CD4-positive, alpha-beta T cell treated with Interleukin-15 for 4 hours (primary cell): ENCODE measurements around the gene FAR2.
"Not testable (repeated sequence)": the region's sequence is repeated elsewhere in the genome, so short reads cannot be mapped to it uniquely, and the experiment has no call there.

Experiments used
- DNase-seq: peaks from one replicate; pipeline ENCODE4 v3.0.0-alpha.2; 2020; ENCODE audit warnings: low spot score

Gene FAR2

DNA sequence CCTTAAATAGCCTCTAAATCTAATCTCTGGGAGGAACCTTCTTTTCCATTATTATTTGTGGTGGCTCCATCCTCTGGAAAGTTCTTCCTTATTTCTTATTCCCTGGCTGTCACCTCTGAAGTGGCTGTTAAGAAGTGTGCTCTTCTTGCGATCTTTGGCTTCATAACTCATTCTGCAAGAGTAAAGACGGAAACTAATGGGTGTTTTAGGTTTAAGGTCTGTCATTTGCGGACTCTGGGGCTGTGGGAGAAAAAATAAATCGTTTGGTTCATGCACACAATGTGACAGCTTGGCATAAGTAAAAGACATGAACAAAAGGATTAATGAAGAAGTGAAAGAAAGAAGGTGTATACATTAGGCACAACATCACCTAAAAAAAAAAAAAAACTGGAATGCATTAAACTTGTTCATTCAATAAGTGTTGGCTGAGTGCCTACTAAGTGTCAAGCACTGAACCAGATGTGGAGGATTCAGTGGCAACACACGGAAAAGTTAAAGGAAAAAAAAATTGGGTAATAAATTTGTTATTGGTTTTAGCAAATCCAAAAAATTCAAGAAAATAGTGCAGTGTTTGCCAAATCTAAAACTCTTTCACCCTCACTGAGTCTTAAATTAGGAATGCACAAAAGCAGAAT is 132.4 kb downstream of the FAR2 start:
- no peak for DNase-seq

DNA sequence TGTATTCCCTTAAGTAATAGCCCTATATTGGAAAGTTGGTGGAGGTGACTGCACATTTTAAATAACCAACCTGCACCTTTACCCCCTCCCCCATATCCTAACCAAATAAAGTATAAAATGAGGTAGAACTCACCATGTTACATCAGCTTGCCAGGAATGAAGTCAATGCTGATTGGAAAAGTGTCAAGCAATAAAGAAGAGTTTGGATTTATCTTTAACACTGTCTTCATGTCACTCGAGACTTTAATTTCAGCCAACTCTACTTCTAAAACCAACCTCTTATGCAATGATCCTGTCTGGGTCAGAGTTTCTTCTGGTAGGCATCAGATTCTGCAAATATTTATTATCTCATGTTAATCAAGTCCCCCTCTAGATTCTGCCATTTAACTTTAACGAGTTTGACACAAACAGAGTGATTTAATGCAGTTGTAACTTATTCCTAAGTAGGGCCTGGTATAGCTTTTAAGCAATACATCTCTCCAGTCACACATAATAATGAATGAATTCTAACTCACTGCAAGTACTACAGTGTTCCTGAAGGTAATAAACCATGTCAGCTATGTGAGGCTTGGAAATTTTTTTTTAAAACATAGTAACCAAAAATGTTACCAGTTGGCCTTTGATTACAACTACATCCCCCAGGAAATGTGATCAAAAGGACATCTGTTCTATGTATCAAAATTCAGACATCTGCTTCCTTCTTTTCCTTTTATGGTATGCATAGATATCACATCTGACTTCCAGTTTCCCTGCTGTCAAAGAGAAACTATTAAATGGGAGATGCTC is 133.1 kb downstream of the FAR2 start:
- no peak for DNase-seq

DNA sequence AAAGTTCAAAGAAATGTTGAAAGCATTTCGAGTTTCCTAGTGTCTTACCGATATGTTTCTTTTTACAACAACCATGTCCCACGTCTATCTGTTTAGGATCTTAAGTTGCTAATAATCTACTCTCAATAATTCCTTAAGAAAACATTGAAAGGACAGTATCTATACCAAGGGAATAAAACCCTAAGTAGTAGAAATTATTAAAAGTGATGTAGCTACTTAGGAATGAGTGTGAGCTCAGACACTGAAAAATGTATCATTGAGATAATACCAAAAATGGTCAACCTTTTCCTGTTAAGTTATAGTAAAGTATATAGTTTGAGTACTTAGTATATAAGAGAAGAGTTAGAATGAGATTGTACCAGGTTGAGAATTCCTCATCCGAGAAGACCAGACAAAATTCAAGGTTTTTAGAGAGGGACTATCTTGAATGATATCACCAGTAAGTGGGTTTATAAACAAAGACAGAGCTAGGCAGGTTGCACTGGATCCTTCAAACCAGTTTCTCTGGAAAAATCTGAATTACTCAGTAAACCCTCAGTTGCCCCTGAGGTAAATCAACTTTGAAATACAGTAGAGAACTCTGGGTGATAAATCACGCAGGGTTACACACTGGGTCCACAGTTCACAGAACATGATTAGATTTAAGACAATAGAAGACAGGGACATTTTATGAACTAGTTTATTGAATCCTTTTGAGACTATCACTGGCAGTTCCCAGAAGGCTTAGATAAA is 135.1 kb downstream of the FAR2 start:
- no peak for DNase-seq

DNA sequence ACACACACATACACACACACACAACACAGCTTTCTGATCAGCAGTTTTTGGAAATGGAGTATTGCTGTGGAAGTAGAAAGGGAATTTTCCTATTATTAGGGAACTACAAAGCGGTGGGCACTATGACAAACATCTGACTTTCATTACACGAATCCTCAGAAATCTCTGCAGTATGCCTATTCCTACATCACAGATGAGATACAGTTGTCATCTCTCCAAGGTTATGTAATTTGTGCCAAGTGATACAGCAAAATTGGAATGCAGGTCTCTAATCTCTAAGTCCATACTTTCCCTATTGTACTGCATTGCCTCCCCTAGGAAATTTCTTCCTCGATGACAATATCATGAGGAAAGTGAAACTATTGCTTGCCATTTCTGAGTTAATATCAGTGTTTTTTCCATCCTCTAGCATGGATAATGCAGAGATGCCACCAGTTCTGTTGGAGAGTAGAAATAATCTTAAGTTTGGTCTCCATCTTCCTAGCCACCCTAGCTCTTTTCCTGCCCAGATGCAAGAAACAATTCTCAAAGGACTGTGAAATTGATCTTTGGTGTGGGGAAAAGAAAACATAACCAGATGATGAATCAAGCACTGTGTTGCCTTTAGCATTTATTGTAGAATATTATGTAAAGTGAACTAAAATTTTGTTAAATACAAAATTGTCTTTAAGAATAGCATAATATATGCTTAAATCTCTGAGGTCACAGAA is 137.2 kb downstream of the FAR2 start:
- no peak for DNase-seq

DNA sequence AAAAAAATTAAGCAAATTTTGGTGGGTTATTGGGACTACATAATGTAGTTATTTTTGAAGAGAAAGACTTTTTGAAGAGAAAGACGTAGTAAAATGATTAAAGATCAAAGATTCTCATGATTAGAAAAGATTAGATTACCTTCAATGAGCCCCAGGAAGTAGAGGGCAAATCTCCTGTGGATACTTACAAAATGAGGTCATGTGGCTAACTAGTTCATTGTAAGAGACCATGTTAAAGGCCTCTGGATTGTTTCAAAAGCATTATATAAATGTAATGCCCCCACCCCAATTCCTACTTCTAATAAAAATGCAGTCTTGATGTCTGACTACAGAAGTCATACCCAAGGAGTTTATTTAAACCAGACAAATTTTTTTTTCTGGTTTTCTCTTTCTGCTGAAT is 138.5 kb downstream of the FAR2 start:
- no peak for DNase-seq

DNA sequence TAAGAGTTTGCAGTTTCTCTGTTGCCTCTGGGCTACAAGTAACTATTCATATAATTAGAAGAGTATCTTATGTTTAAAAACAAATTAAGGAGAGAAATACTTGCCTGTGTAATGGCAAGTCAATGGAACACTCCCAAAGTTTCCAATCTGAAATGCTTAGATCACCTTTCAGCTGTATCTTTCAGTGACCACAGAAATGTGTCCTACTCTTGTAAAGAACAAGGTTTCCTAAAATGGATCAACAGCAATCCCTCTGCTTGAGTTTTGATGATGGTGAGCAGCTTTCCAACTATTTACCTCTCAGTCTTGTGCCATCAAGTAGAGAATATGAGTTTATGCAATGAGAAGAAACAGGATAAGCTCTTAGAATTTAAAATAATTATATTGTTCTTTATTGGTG is 139.0 kb downstream of the FAR2 start:
- no peak for DNase-seq

DNA sequence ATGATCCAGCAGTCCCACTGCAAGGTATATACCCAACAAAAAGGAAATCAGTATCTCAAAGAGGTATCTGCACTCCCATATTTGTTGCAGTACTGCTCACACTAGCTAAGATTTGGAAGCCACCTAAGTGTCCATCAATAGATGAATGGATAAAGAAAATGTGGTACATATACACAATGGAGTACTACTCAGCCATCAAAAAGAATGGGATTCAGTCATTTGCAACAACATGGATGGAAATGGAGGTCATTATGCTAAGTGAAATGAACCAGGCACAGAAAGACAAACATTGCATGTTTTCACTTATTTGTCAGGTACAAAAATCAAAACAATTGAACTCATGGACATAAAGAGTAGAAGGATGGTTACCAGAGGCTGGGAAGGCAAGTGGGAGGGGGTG is 141.4 kb downstream of the FAR2 start:
- DNase-seq: not testable (repeated sequence)

DNA sequence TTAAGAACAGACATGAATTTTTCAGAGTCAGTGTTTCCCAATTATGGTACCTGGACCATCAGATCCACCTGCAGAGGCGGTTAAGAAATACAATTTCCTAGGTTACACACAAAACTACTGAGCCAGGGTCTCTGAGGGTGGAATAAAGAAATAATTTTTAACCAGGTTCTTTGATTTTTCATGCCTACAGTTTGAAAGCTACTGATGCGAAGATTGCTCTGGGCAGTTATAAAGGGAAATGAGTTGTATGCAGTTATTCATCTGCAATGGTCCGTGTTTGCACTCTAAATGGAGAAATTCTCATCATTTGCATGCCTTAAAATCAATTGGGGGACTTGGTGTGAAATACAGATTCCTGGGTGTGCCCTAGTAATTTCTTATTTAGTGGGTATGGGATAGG is 142.1 kb downstream of the FAR2 start:
- no peak for DNase-seq

DNA sequence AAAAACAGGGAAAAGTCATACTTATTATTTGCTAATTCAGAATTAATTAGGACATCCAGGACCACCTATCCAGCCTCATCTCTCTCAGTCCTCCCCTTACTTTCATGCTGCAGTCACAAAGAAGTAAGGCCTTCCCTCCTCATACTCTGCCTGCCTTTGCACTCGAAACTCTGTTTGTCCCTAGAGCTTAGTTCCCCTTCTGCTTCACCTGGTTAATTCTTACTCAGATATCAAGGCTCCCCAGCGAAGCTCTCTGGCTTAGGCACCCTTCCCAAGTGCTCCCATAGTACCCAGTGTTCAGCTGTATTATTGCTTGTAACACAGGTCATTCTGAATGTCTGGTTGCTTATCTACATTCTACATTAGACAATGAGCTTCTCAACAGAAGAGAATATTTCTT is 150.6 kb downstream of the FAR2 start:
- no peak for DNase-seq

DNA sequence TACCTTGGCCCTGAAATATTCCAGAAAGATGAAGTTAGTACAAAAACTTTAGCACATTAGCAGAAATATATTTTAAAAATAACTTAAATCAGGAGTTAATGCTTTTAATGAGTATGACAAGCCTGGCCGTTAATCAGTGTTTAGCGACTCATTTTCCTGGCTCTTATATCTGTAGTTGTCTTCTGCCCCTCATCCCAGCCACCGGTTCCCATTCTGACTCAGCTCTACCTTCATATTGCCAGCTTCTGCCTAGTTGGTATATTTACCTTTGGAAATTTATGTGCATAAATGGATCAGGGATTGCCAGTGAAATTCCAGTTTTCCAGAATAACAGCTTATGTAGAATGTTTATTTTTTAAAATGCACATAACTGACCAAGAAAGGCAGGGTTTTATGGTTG is 152.0 kb downstream of the FAR2 start:
- DNase-seq: no peak

DNA sequence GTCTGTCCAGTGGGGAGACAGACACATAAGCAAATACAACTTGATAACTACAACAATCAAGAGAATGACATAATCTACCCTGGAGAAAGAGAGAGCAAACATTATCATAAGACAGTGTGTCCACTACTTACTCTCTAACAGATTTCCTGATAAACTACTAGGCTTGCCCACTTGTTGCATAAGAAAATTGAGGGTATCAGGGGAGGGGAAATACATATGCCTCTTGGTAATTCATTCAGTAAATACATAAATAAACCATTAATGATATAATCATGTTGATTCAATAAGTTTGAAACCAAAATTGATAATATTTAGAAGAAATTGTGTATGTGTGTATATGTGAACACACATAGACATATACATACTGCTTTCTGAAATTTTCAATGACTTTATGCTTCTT is 155.3 kb downstream of the FAR2 start:
- DNase-seq: no peak

DNA sequence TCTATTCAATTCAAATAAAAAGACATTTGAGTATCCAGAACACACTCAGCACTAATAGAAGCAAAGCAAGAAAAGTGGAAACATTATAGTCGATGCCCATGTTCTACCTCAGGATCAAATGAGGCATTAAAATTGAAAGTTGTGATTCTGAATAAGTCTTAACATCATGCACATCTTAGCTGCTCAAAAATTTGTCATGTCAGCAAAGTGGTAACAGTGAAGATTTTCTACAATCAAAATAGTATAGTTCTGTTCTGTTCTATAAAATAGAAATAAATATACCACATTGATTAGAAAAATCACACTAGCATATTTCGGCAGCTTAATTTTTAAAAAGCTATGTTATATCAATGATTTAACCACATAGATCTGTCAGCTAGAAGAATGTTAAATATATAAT is 157.2 kb downstream of the FAR2 start:
- DNase-seq: no peak

DNA sequence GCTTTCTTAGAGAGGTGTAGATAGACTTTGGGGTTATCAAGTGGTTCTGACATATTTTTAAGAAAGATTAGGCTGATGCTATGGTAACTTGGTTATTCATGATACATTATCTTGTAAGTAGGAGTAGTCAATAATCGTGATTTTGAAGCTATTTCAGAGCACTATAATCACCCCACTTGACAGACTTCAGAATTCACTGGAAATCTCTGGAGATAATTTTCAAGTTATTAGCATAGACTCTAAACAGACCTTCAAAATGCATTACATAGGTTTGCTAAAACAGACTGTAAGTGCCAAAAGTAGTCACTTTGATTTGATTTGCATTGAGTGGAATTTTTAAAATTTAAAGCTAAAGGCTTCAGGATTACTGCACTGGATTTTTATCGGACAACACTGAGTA is 157.6 kb downstream of the FAR2 start:
- DNase-seq: no peak

DNA sequence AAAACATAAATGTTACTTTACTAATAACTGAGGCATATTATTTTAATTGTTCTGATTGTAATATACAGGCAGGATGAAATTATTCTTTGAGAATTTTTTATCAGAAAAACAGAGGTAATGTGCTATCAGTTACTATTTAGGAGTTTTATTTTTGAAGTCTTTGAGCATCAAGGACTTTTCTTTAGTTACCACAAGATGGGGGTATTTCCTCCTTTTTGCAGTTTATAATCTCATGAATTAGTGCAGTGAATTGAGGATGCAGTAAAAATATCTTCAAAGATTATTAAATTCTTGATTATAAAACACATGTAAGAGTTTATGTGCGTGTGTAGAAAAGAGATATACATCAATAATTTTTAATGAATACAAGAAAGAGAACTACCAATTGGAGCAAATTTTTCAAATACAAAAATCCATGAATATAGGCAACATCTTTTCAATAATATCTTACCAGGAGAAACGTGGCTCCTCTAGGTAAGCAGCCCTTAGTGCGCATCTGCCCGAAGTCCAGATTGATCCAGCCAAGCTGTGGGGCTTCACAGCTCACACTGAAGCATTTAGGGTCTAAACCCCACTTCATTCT is 160.3 kb downstream of the FAR2 start:
- no peak for DNase-seq

DNA sequence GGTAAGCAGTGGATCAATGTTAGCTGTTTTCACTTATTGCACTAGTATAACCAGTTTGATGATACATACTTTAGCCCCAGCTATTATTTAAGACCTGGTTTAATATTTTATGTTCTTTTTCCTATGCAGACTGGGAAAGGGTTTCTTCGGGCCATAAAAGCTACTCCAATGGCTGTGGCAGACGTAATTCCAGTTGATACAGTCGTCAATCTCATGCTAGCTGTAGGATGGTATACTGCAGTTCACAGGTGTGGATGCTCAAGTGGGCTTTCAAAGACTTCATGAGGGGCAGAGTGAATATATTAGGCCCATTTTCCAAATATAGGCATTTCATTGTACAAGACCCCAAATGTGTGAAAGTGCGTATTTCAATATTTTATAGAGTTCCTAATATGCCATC is 161.8 kb downstream of the FAR2 start:
- no peak for DNase-seq

DNA sequence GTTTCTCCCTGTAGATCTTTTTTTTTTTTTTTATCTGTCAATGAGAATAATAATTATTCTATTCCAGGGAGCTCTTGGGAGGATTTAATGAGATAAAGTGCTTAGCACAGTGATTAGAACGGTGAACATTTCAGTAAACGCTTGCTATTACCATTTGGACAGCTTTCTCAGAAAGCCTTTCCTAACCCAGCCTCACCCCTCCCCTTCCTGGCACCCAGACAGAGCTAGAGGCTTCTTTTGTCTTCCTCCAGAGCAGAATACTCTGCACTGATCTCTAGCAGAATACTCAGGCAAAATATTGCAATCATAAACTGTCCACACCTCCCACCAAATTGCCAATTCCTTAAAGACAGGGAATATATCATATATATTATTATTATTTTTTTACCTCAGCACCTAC is 165.3 kb downstream of the FAR2 start:
- no peak for DNase-seq

DNA sequence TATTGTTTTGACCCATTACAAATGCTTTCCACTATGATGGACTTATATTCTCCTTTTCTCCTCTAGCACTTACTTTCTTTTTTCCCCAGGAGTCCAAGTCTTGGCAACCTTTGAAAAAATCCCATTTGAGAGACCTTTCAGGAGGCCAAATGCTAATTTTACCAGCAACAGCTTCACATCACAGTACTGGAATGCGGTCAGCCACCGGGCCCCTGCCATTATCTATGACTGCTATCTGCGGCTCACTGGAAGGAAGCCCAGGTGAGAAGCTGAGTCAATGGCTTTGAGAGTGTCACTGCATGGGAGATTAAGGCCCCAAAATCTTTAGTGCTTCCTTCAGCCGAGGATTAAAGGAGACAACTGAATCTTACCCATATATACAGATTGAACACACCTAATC is 167.7 kb downstream of the FAR2 start:
- DNase-seq: no peak

DNA sequence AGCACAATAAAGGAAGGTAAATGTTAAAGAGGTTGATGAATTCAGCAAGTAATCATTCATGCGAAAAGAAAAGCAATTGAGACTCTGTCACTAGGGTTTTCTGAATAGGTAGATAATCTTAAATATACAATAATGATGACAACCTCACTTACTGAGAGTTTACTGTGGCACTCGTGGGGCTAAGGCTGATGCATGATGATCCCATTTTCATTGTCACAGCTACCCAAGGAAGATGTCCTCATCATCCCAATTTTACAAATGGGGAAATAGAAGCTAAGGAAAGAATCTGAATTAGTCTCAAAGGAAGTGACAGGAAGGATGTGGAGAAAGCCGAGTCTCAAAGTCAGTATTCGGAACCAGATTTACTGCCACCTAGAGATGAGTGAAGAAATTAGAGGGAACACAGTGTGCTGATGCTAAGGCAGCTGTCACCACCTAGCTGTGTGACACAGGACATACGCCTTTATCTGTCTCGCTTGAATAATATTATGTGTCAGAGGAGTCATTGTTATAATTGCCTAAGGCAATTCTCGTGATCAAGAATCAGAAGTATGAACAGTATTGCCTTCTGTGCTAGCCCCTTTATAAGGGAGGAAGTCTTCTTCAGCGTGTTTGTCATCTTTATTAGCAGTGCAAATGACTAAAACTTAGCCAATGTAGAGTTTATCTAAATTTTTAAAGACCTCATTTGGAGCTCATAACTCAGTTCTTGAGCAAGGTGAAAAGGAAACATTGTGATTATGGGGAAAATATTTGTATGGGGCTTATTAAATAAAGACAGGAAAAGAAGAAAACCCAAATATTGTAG is 168.7 kb downstream of the FAR2 start:
- peak; percentile 70 for DNase-seq

DNA sequence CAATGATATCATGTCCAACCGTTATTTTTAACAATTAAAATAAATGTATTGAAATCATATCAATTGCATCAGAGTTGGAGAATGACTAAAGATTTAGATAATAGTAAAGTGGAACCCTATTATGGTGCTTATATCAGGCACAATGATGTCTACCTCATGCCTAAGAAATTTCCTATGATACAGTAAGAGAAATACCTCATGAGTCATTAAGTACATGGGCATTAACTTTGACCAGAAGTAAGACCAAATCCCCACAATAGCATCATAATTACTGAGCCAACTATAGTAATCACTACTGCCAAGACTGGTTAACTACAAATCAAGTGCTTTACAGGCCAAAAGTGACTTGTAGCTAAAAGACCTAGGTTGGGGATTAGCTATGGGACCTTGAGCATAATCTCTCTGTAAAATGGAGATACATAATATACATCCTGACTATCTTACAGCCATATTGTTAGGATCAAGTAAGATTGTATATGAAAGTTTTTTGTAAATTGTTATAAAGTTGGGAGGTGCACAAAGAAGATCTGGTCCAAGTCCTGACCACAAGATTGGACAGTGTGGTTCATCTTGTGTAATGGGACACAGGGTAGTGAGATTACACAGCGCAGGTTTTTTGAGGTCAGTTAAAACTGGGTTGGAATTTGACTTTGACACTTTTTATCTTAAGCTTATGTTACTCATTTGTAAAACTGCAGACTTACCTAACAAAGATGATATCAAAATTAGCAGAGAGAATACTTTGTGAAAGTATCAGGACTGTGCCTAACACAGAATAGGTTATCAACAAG is 171.4 kb downstream of the FAR2 start:
- DNase-seq: no peak

DNA sequence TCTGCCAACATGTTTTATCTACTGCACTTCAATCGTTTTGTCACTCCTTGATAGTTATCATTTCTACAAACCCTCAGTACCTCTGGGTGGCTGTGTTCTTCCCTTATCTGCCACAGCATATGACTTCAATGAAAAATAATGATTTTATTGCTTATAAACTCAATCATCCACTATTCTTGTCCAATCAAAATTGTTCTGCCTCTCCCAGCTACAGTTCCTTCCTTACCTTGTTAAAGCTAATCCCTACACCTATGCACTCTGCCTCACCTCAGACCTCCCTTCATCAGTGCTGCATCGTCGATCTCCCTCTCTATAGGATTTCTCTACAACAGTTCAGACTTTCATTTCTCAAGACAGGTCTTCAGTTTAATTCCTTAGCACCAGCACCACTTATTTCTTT is 173.1 kb downstream of the FAR2 start:
- DNase-seq: no peak

DNA sequence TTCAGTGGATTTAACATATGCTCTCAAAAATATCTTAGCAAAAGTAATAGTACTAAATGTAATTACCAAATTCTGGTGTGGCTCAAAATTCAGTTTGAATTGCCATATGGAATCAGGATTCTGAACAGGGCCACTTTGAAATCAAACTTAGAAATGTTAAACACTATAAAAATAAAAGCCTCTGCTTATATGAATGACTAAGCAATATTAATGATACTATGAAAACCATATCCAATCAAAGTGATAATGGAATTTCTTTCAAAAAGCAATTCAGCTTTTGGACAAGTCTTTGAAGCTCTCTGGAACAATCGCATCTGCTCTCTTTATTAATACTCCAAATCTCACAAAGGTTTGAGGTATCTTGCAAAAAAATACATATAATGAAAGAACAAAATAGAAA is 180.3 kb downstream of the FAR2 start:
- no peak for DNase-seq
